HL-60 (cell line): Measurements from ENCODE around the gene ROR1.

Source experiments
- POLR2AphosphoS5 ChIP-seq: IDR thresholded peaks from 2 replicates; pipeline ENCODE4 v1.6.1; 2012; ENCODE audit warnings: low read depth
- TF ChIP-seq, protein P1 (sequence below): IDR thresholded peaks from one replicate; pipeline ENCODE4 v1.5.1; 2011; ENCODE audit warnings: low read length, control low read depth, inconsistent platforms; ENCODE audit not compliant: insufficient read depth

- TF ChIP-seq, protein P1, sequence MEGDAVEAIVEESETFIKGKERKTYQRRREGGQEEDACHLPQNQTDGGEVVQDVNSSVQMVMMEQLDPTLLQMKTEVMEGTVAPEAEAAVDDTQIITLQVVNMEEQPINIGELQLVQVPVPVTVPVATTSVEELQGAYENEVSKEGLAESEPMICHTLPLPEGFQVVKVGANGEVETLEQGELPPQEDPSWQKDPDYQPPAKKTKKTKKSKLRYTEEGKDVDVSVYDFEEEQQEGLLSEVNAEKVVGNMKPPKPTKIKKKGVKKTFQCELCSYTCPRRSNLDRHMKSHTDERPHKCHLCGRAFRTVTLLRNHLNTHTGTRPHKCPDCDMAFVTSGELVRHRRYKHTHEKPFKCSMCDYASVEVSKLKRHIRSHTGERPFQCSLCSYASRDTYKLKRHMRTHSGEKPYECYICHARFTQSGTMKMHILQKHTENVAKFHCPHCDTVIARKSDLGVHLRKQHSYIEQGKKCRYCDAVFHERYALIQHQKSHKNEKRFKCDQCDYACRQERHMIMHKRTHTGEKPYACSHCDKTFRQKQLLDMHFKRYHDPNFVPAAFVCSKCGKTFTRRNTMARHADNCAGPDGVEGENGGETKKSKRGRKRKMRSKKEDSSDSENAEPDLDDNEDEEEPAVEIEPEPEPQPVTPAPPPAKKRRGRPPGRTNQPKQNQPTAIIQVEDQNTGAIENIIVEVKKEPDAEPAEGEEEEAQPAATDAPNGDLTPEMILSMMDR, result no peak
- TF ChIP-seq POLR2AphosphoS5, result no peak
Measured at GRCh38 chr1:64140596-64140995, 366.8 kb downstream of the ROR1 start.
